ENCODE results near the gene CASKIN1. TPM values are rescaled to one million over a fixed set of nuclear protein-coding genes. Genes with fewer than 3 reads are reported as not detected.

The CASKIN1 gene
- total RNA-seq, 1 experiment from 2014 or later: 2.6 TPM

GRCh38 chr16:2159175-2159838 is 37.1 kb downstream of the CASKIN1 start:
- H3K27me3 Mint-ChIP-seq (ENCODE audit: unreplicated experiment): peaks cover 13% of the 10 kb centered on the region
- H3K36me3 Mint-ChIP-seq (ENCODE audit: insufficient read depth, unreplicated experiment): peaks cover 61% of the 10 kb centered on the region
- intact Hi-C loops (cut with micrococcal nuclease; ENCODE audit: unreplicated experiment): no loop called here
- H3K27ac Mint-ChIP-seq (ENCODE audit: unreplicated experiment): no peak overlapping the region
- H3K4me3 Mint-ChIP-seq (ENCODE audit: low read depth, unreplicated experiment): no peak overlapping the region
- peaks cover 65% of the 10 kb centered on the region for H3K4me1 Mint-ChIP-seq (ENCODE audit: low read depth, unreplicated experiment)
- CTCF ChIA-PET: no interaction called here
- TF ChIP-seq CTCF (IDR thresholded peaks at IDR 0.05; ENCODE audit: unreplicated experiment): no peak
- no peak for DNase-seq
- H3K9me3 Mint-ChIP-seq (ENCODE audit: low read depth, unreplicated experiment): no peaks in the 10 kb centered on the region
- BruUV-seq (replicated peaks): no TSS peak

GRCh38 chr16:2158262-2158638 is 38.2 kb downstream of the CASKIN1 start:
- H3K9me3 Mint-ChIP-seq (ENCODE audit: low read depth, unreplicated experiment): no peaks in the 10 kb centered on the region
- no peak for TF ChIP-seq CTCF (IDR thresholded peaks at IDR 0.05; ENCODE audit: unreplicated experiment)
- H3K36me3 Mint-ChIP-seq (ENCODE audit: insufficient read depth, unreplicated experiment): peaks cover 64% of the 10 kb centered on the region
- peaks cover 13% of the 10 kb centered on the region for H3K27me3 Mint-ChIP-seq (ENCODE audit: unreplicated experiment)
- H3K27ac Mint-ChIP-seq (ENCODE audit: unreplicated experiment): peak overlapping the region; percentile 100
- CTCF ChIA-PET: interaction anchor here (1.3 kb wide), 1 partner anchor 10 kb away, joined by 3 read pairs; no protein-coding TSS in a partner anchor
- peak overlapping the region; percentile 89 for H3K4me3 Mint-ChIP-seq (ENCODE audit: low read depth, unreplicated experiment)
- BruUV-seq (replicated peaks): no TSS peak
- no peak for DNase-seq
- intact Hi-C loops (cut with micrococcal nuclease; ENCODE audit: unreplicated experiment): no loop called here
- H3K4me1 Mint-ChIP-seq (ENCODE audit: low read depth, unreplicated experiment): peaks cover 55% of the 10 kb centered on the region

- CTCF ChIA-PET: interaction anchor here (1.3 kb wide), 1 partner anchor 10 kb away, joined by 3 read pairs; no protein-coding TSS in a partner anchor
- Mint-ChIP-seq H3K27me3 (ENCODE audit: unreplicated experiment) (peaks cover 13% of the 10 kb centered on the region), H3K4me3 (ENCODE audit: low read depth, unreplicated experiment) (peak overlapping the region; percentile 89), H3K27ac (ENCODE audit: unreplicated experiment) (peak overlapping the region; percentile 100), H3K36me3 (ENCODE audit: insufficient read depth, unreplicated experiment) (peaks cover 66% of the 10 kb centered on the region), H3K4me1 (ENCODE audit: low read depth, unreplicated experiment) (peaks cover 50% of the 10 kb centered on the region), H3K9me3 (ENCODE audit: low read depth, unreplicated experiment) (no peaks in the 10 kb centered on the region)
- TF ChIP-seq CTCF (IDR thresholded peaks at IDR 0.05; ENCODE audit: unreplicated experiment): no peak
- no TSS peak for BruUV-seq (replicated peaks)
- DNase-seq: no peak
- intact Hi-C loops (cut with micrococcal nuclease; ENCODE audit: unreplicated experiment): no loop called here
These were observed 38.7 kb downstream of the CASKIN1 start for GRCh38 chr16:2157480-2158261.

GRCh38 chr16:2156849-2157224 is 39.6 kb downstream of the CASKIN1 start:
- Mint-ChIP-seq H3K36me3 (ENCODE audit: insufficient read depth, unreplicated experiment) (peaks cover 69% of the 10 kb centered on the region), H3K27ac (ENCODE audit: unreplicated experiment) (peak overlapping the region; percentile 100), H3K4me1 (ENCODE audit: low read depth, unreplicated experiment) (peaks cover 43% of the 10 kb centered on the region), H3K9me3 (ENCODE audit: low read depth, unreplicated experiment) (no peaks in the 10 kb centered on the region), H3K27me3 (ENCODE audit: unreplicated experiment) (peaks cover 13% of the 10 kb centered on the region), H3K4me3 (ENCODE audit: low read depth, unreplicated experiment) (peak overlapping the region; percentile 89)
- intact Hi-C loops (cut with micrococcal nuclease; ENCODE audit: unreplicated experiment): no loop called here
- DNase-seq: no peak
- TSS peak; percentile 73 for BruUV-seq (replicated peaks)
- TF ChIP-seq CTCF (IDR thresholded peaks at IDR 0.05; ENCODE audit: unreplicated experiment): no peak
- CTCF ChIA-PET: interaction anchor here (0.6 to 1.1 kb wide), 2 partner anchors 11 to 32 kb away, joined by 3 read pairs; no protein-coding TSS in a partner anchor
